ENCODE data around the gene RPS10. TPM values are rescaled to one million over a fixed set of nuclear protein-coding genes. Genes with fewer than 3 reads are reported as not detected.
A peak's percentile ranks its signal among the peaks of the same experiment; 100 is the strongest.

RPS10 gene
- polyA plus RNA-seq, 3 donors: 645 to 2,603 (median 1,054) TPM

DNA sequence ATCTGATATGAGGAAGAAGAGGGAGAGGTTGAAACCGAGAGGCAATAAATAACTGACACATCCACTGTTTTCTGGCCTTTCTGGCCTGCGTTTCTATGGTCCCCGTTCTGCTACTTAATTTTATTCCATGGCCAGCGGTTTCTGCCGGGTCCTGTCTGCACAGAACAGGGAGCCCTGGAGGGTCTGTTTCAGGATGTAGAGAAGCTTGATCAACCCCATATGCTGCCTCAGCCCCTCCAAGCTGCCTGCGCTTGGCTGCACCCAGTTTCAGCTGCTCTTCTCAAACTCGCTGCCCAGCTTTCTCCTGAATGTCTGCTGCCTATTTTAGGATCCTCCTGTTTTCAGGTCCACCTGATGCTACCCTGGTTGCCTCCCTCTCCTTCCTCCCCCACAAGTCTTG lies 21.5 kb upstream of the RPS10 start:
- H3K27ac Mint-ChIP-seq: peak overlapping the region in 4 of 7 donors; percentile 7 to 38 (median 23)

GRCh38 chr6:34445313-34445860 lies 19.5 kb upstream of the RPS10 start:
- WGBS (ENCODE audit: insufficient coverage): no CpG with 5 or more reads among the region's 4 CpGs
- no peak for DNase-seq
- no peaks in the 10 kb centered on the region for H3K36me3 Mint-ChIP-seq
- H4K20me1 ChIP-seq (ENCODE audit: insufficient read depth, low read length): no peaks in the 10 kb centered on the region
- TF ChIP-seq, protein P1, sequence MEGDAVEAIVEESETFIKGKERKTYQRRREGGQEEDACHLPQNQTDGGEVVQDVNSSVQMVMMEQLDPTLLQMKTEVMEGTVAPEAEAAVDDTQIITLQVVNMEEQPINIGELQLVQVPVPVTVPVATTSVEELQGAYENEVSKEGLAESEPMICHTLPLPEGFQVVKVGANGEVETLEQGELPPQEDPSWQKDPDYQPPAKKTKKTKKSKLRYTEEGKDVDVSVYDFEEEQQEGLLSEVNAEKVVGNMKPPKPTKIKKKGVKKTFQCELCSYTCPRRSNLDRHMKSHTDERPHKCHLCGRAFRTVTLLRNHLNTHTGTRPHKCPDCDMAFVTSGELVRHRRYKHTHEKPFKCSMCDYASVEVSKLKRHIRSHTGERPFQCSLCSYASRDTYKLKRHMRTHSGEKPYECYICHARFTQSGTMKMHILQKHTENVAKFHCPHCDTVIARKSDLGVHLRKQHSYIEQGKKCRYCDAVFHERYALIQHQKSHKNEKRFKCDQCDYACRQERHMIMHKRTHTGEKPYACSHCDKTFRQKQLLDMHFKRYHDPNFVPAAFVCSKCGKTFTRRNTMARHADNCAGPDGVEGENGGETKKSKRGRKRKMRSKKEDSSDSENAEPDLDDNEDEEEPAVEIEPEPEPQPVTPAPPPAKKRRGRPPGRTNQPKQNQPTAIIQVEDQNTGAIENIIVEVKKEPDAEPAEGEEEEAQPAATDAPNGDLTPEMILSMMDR (IDR thresholded peaks at IDR 0.05): no peak
- no peak overlapping the region for H3K9ac ChIP-seq (ENCODE audit: insufficient read depth, low read length, poor library complexity, severe bottlenecking)
- H3K27me3 ChIP-seq (ENCODE audit: control insufficient read depth in 2 of 2, insufficient read depth in 2 of 2, low read length in 2 of 2): no peaks in the 10 kb centered on the region
- no peaks in the 10 kb centered on the region for H3K9me3 ChIP-seq (replicated peaks in 1 of 2; ENCODE audit: control insufficient read depth in 1 of 2, insufficient read depth in 1 of 2, low read length in 2 of 2)
- no peak overlapping the region for H2AFZ ChIP-seq (ENCODE audit: insufficient read depth, low read depth, low read length, poor library complexity, severe bottlenecking)
- H3K27ac Mint-ChIP-seq: no peak overlapping the region
- H3K4me3 Mint-ChIP-seq: no peak overlapping the region
- H3K4me3 ChIP-seq (replicated peaks in 1 of 3; ENCODE audit: low read depth in 2 of 3, low read length in 3 of 3): no peak overlapping the region
- no peaks in the 10 kb centered on the region for H3K9me3 Mint-ChIP-seq
- no peak overlapping the region for H3K27ac ChIP-seq (ENCODE audit: low read depth in 1 of 2, low read length in 2 of 2)
- H3K4me1 Mint-ChIP-seq: peaks cover 11% of the 10 kb centered on the region
- peaks cover 1 to 7% (median 3%) of the 10 kb centered on the region in 3 donors for H3K27me3 Mint-ChIP-seq (ENCODE audit: low read depth in 3 of 3)
- peaks cover 8 to 12% of the 10 kb centered on the region in 2 donors for H3K4me1 ChIP-seq (ENCODE audit: control insufficient read depth in 1 of 2, insufficient read depth in 2 of 2, low read length in 2 of 2)
- no peak overlapping the region for H3K4me2 ChIP-seq (replicated peaks; ENCODE audit: extremely low read depth, low read length, poor library complexity, severe bottlenecking)
- intact Hi-C loops (cut with micrococcal nuclease): no loop called here
- no peaks in the 10 kb centered on the region for H3K79me2 ChIP-seq (ENCODE audit: insufficient read depth, low read length)
- no peaks in the 10 kb centered on the region for H3K36me3 ChIP-seq (replicated peaks in 1 of 2; ENCODE audit: control insufficient read depth in 1 of 2, insufficient read depth in 2 of 2, low read length in 2 of 2)

More for the DNA sequence above, 21.5 kb upstream of the RPS10 start:
- Histone ChIP-seq H3K36me3 (replicated peaks in 1 of 2; ENCODE audit: control insufficient read depth in 1 of 2, insufficient read depth in 2 of 2, low read length in 2 of 2) (no peaks in the 10 kb centered on the region), H3K79me2 (ENCODE audit: insufficient read depth, low read length) (no peaks in the 10 kb centered on the region), H3K9ac (ENCODE audit: insufficient read depth, low read length, poor library complexity, severe bottlenecking) (no peak overlapping the region), H3K27ac (ENCODE audit: low read depth in 1 of 2, low read length in 2 of 2) (no peak overlapping the region), H3K9me3 (replicated peaks in 1 of 2; ENCODE audit: control insufficient read depth in 1 of 2, insufficient read depth in 1 of 2, low read length in 2 of 2) (no peaks in the 10 kb centered on the region), H2AFZ (ENCODE audit: insufficient read depth, low read depth, low read length, poor library complexity, severe bottlenecking) (peak overlapping the region; percentile 29), H4K20me1 (ENCODE audit: insufficient read depth, low read length) (no peaks in the 10 kb centered on the region), H3K27me3 (ENCODE audit: control insufficient read depth in 2 of 2, insufficient read depth in 2 of 2, low read length in 2 of 2) (no peaks in the 10 kb centered on the region), H3K4me1 (ENCODE audit: control insufficient read depth in 1 of 2, insufficient read depth in 2 of 2, low read length in 2 of 2) (peaks cover 8 to 12% of the 10 kb centered on the region in 2 donors), H3K4me2 (replicated peaks; ENCODE audit: extremely low read depth, low read length, poor library complexity, severe bottlenecking) (no peak overlapping the region), H3K4me3 (replicated peaks in 1 of 3; ENCODE audit: low read depth in 2 of 3, low read length in 3 of 3) (no peak overlapping the region)
- H3K27me3 Mint-ChIP-seq (ENCODE audit: low read depth in 3 of 3): peaks cover 0 to 8% (median 5%) of the 10 kb centered on the region in 3 donors
- peaks cover 11% of the 10 kb centered on the region for H3K4me1 Mint-ChIP-seq
- TF ChIP-seq, protein P1 (IDR thresholded peaks at IDR 0.05): no peak
- no peak overlapping the region for H3K4me3 Mint-ChIP-seq
- H3K36me3 Mint-ChIP-seq: no peaks in the 10 kb centered on the region
- no peak for DNase-seq
- H3K9me3 Mint-ChIP-seq: peaks cover 0 to 3% (median 2%) of the 10 kb centered on the region in 7 donors
- 47% methylated on average over 3 of the region's 7 CpGs for WGBS (ENCODE audit: insufficient coverage)
- intact Hi-C loops (cut with micrococcal nuclease): no loop called here

Data from CD14-positive monocyte (primary cell).